Panc1 (cell line): ENCODE measurements around the gene PHOSPHO2. TPM values are rescaled to one million over a fixed set of nuclear protein-coding genes. Genes with fewer than 3 reads are reported as not detected.

Experiments
- ATAC-seq: fragments of 200-7000 bp; cut with Tn5 transposase; 2 replicates; pipeline ENCODE4 v1.9.1; 2020; ENCODE audit warnings: mild to moderate bottlenecking, moderate library complexity
- BruUV-seq: library from RNA; stranded (reverse); fragments of 400-500 nt; replicated peaks from 2 replicates; lab custom pipeline; 2021; lab: Mats Ljungman, UMichigan
- CTCF ChIA-PET: fragments of 300-600 bp; sonication (Branson Sonifier 250); formaldehyde crosslinking; loops from one replicate; lab custom pipeline; 2022; ENCODE audit warnings: antibody characterized with exemption; lab: Charles Lee
- POLR2A ChIA-PET: fragments of 300-600 bp; sonication (Branson Sonifier 250); formaldehyde crosslinking; loops from one replicate; lab custom pipeline; 2022; ENCODE audit warnings: antibody characterized with exemption; lab: Charles Lee
- DNase-seq: peaks from one replicate; pipeline ENCODE4 v3.0.0-alpha.2; 2010; ENCODE audit warnings: low read depth, low spot score
- H3K27ac ChIP-seq: 2 replicates; pipeline ENCODE4 v1.5.1; 2011; ENCODE audit warnings: mild to moderate bottlenecking, low read length, inconsistent platforms
- H3K27me3 ChIP-seq: fragments of 200-500 bp; sonication (Bioruptor generic); 2 replicates; pipeline ENCODE4 v1.6.0; 2014; ENCODE audit warnings: low read length, inconsistent platforms; ENCODE audit not compliant: control insufficient read depth, insufficient read depth
- H3K36me3 ChIP-seq: fragments of 200-500 bp; sonication (Bioruptor generic); 2 replicates; pipeline ENCODE4 v1.5.1; 2014; ENCODE audit warnings: inconsistent platforms, mild to moderate bottlenecking, low read length, moderate library complexity; ENCODE audit not compliant: control insufficient read depth, insufficient read depth
- H3K4me1 ChIP-seq: 2 replicates; pipeline ENCODE4 v1.5.1; 2011; ENCODE audit warnings: inconsistent platforms, mild to moderate bottlenecking, low read length, moderate library complexity; ENCODE audit not compliant: control insufficient read depth, insufficient read depth
- H3K4me3 ChIP-seq, 2 experiments: 2 replicates each; pipeline ENCODE4 v1.5.1; 2011 to 2012; ENCODE audit warnings: low read depth in 2 of 2, low read length in 2 of 2, mild to moderate bottlenecking in 2 of 2, inconsistent platforms in 1 of 2, moderate library complexity in 1 of 2
- H3K9me3 ChIP-seq: fragments of 200-500 bp; sonication (Bioruptor generic); 2 replicates; pipeline ENCODE4 v1.5.1; 2014; ENCODE audit warnings: low read depth, mild to moderate bottlenecking, inconsistent platforms, low read length, moderate library complexity; ENCODE audit not compliant: control insufficient read depth, insufficient read depth
- POLR2AphosphoS5 ChIP-seq: IDR thresholded peaks from 2 replicates; pipeline ENCODE4 v1.6.1; 2012; ENCODE audit warnings: mild to moderate bottlenecking, low read depth, low read length, moderate library complexity
- REST ChIP-seq, 2 experiments: IDR thresholded peaks; 2 replicates each; pipeline ENCODE4 v1.6.1; 2011 to 2012; ENCODE audit warnings: low read depth in 2 of 2, control low read depth in 1 of 2, low read length in 1 of 2, mild to moderate bottlenecking in 1 of 2, moderate library complexity in 1 of 2; ENCODE audit not compliant: insufficient read depth in 1 of 2
- SIN3A ChIP-seq: IDR thresholded peaks from 2 replicates; pipeline ENCODE4 v1.6.1; 2012; ENCODE audit warnings: low read depth, mild to moderate bottlenecking, low read length, moderate library complexity, borderline replicate concordance; ENCODE audit not compliant: insufficient read depth
- TCF7L2 ChIP-seq: IDR thresholded peaks from 2 replicates; pipeline ENCODE4 v1.6.1; 2011; ENCODE audit warnings: mild to moderate bottlenecking, low read depth, low read length, inconsistent platforms
- in situ Hi-C: cut with HindIII; loops from 2 replicates; pipeline ENCODE4 v1.10.0; 2016; ENCODE audit warnings: low sequenced_read_pairs, low pct_unique_long_range_greater_than_20kb
- intact Hi-C: fragments of 100-400 bp; cut with micrococcal nuclease; formaldehyde crosslinking; loops from one replicate; pipeline ENCODE4 v1.10.0; 2022; ENCODE audit not compliant: unreplicated experiment
- total RNA-seq: library from RNA; stranded (reverse); gene quantifications from one replicate; pipeline ENCODE4 v1.2.1, GENCODE V29; 2021; ENCODE audit not compliant: unreplicated experiment
- TF ChIP-seq, protein P1 (sequence below): fragments of 450-650 bp; IDR thresholded peaks from 2 replicates; pipeline ENCODE4 v1.5.1; 2017; ENCODE audit warnings: mild to moderate bottlenecking

The PHOSPHO2 gene
- total RNA-seq, 1 experiment from 2014 or later, result 6.2 TPM

- Histone ChIP-seq H3K36me3 (no peaks in the 10 kb centered on the region), H3K27me3 (no peaks in the 10 kb centered on the region), H3K4me3 (no peak overlapping the region), H3K4me1 (no peaks in the 10 kb centered on the region; the same call in 1 of the 2 replicates), H3K27ac (no peak overlapping the region), H3K9me3 (no peaks in the 10 kb centered on the region)
- BruUV-seq, result no TSS peak
- ATAC-seq, result no peak
- ChIA-PET CTCF (no interaction called here), POLR2A (no interaction called here)
- in situ Hi-C loops (no loop called here), intact Hi-C loops (no loop called here)
- no peak for DNase-seq
- TF ChIP-seq REST (IDR thresholded peaks at IDR 0.05; ENCODE audit: insufficient read depth in 1 of 2, low read depth in 2 of 2, low read length in 1 of 2) (no peak), SIN3A (no peak), POLR2AphosphoS5 (no peak), TCF7L2 (no peak)
- TF ChIP-seq, protein P1, sequence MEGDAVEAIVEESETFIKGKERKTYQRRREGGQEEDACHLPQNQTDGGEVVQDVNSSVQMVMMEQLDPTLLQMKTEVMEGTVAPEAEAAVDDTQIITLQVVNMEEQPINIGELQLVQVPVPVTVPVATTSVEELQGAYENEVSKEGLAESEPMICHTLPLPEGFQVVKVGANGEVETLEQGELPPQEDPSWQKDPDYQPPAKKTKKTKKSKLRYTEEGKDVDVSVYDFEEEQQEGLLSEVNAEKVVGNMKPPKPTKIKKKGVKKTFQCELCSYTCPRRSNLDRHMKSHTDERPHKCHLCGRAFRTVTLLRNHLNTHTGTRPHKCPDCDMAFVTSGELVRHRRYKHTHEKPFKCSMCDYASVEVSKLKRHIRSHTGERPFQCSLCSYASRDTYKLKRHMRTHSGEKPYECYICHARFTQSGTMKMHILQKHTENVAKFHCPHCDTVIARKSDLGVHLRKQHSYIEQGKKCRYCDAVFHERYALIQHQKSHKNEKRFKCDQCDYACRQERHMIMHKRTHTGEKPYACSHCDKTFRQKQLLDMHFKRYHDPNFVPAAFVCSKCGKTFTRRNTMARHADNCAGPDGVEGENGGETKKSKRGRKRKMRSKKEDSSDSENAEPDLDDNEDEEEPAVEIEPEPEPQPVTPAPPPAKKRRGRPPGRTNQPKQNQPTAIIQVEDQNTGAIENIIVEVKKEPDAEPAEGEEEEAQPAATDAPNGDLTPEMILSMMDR, result no peak
Measured at GRCh38 chr2:169659320-169659719, 34.9 kb upstream of the PHOSPHO2 start.

DNA sequence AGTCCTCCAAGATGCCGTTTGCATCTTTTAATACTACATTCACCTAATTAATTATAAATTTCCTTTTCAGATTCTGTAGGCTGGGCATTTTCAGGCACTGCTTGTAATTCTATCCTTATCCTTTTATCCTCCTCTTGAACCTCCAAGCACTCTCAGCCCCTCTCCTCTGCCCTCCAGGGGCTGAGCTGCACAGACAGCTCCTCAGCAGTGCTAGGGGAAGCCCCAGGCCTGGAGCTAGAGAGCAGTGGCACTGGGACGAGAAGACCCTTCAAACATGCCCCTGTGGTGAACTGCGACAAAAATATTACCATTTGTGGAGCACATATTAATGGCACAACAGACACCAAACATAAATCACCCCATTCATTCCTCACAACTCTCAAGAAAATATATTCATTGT, 33.0 kb upstream of the PHOSPHO2 start:
- H3K27ac ChIP-seq, result no peak overlapping the region
- in situ Hi-C loops, result no loop called here
- ATAC-seq (no peak), DNase-seq (no peak)
- no peaks in the 10 kb centered on the region for H3K36me3 ChIP-seq
- intact Hi-C loops, result no loop called here
- no peak overlapping the region for H3K4me3 ChIP-seq
- TF ChIP-seq SIN3A, result no peak
- no peak for TF ChIP-seq TCF7L2
- TF ChIP-seq, protein P1, result no peak
- TF ChIP-seq REST (IDR thresholded peaks at IDR 0.05; ENCODE audit: insufficient read depth in 1 of 2, low read depth in 2 of 2, low read length in 1 of 2), result no peak
- TF ChIP-seq POLR2AphosphoS5, result no peak
- no peaks in the 10 kb centered on the region for H3K27me3 ChIP-seq
- BruUV-seq, result no TSS peak
- no peaks in the 10 kb centered on the region for H3K9me3 ChIP-seq
- no peaks in the 10 kb centered on the region; the same call in 1 of the 2 replicates for H3K4me1 ChIP-seq
- CTCF ChIA-PET, result no interaction called here
- POLR2A ChIA-PET, result no interaction called here
